Measurements from ENCODE around the gene FEM1A.
"Not testable (repeated sequence)": the region's sequence is repeated elsewhere in the genome, so short reads cannot be mapped to it uniquely, and the experiment has no call there.

FEM1A gene

GRCh38 chr19:4774136-4774535 is 17.4 kb upstream of the FEM1A start:
- no peak for DNase-seq (ENCODE audit: low read depth in 2 of 2)

GRCh38 chr19:4775627-4776152 is 15.8 kb upstream of the FEM1A start:
- DNase-seq (ENCODE audit: low read depth in 2 of 2), result no peak

- DNase-seq (ENCODE audit: low read depth in 2 of 2), result no peak
These were observed 14.9 kb upstream of the FEM1A start for GRCh38 chr19:4776436-4777211.

- DNase-seq (ENCODE audit: low read depth in 2 of 2), result not testable (repeated sequence)
These were observed 13.4 kb upstream of the FEM1A start for GRCh38 chr19:4778124-4778523.

- DNase-seq (ENCODE audit: low read depth in 2 of 2), result no peak
These were observed 10.7 kb upstream of the FEM1A start for GRCh38 chr19:4780860-4781259.

GRCh38 chr19:4781801-4782200 is 9.7 kb upstream of the FEM1A start:
- no peak for DNase-seq (ENCODE audit: low read depth in 2 of 2)

- not testable (repeated sequence) for DNase-seq (ENCODE audit: low read depth in 2 of 2)
These were observed 5.0 kb upstream of the FEM1A start for GRCh38 chr19:4786412-4787016.

- DNase-seq (ENCODE audit: low read depth in 2 of 2), result not testable (repeated sequence)
These were observed 708 bp downstream of the FEM1A start for GRCh38 chr19:4792019-4792865.

GRCh38 chr19:4792866-4793195 is 1.3 kb downstream of the FEM1A start:
- not testable (repeated sequence) for DNase-seq (ENCODE audit: low read depth in 2 of 2)

GRCh38 chr19:4793278-4793677 is 1.7 kb downstream of the FEM1A start:
- DNase-seq (ENCODE audit: low read depth in 2 of 2), result not testable (repeated sequence)

- no peak for DNase-seq (ENCODE audit: low read depth in 2 of 2)
These were observed 3.4 kb downstream of the FEM1A start for GRCh38 chr19:4794971-4795370.

GRCh38 chr19:4795400-4795799 is 3.9 kb downstream of the FEM1A start:
- DNase-seq (ENCODE audit: low read depth in 2 of 2), result no peak

- no peak for DNase-seq (ENCODE audit: low read depth in 2 of 2)
These were observed 9.1 kb downstream of the FEM1A start for GRCh38 chr19:4800591-4801081.

- DNase-seq (ENCODE audit: low read depth in 2 of 2), result no peak
These were observed 9.6 kb downstream of the FEM1A start for GRCh38 chr19:4801085-4801619.

- DNase-seq (ENCODE audit: low read depth in 2 of 2), result no peak
These were observed 11.2 kb downstream of the FEM1A start for GRCh38 chr19:4802711-4803110.

- peak; percentile 49 for DNase-seq (ENCODE audit: low read depth in 2 of 2)
These were observed 12.5 kb downstream of the FEM1A start for GRCh38 chr19:4803736-4804695.

GRCh38 chr19:4805140-4805539 is 13.6 kb downstream of the FEM1A start:
- not testable (repeated sequence) for DNase-seq (ENCODE audit: low read depth in 2 of 2)

GRCh38 chr19:4806384-4806783 is 14.8 kb downstream of the FEM1A start:
- no peak for DNase-seq (ENCODE audit: low read depth in 2 of 2)

GRCh38 chr19:4807188-4807587 is 15.7 kb downstream of the FEM1A start:
- no peak for DNase-seq (ENCODE audit: low read depth in 2 of 2)

GRCh38 chr19:4811328-4812131 is 20.0 kb downstream of the FEM1A start:
- peak; percentile 89 to 93 for DNase-seq (ENCODE audit: low read depth in 2 of 2)

Measured in stimulated activated CD4-positive, alpha-beta T cell treated with anti-CD3 and anti-CD28 coated beads, Interleukin-1b, Interleukin-23, amount 100 ng/mL, for 4 hours (primary cell).